ENCODE results near the gene PPM1J. TPM values are rescaled to one million over a fixed set of nuclear protein-coding genes. Genes with fewer than 3 reads are reported as not detected.
A peak's percentile ranks its signal among the peaks of the same experiment; 100 is the strongest.

Gene PPM1J
- total and polyA plus RNA-seq, 2 of the 13 experiments (the other 11 are each of a cell fraction or from before 2014, with no cell fraction given), result 0.07 to 0.22 TPM

DNA sequence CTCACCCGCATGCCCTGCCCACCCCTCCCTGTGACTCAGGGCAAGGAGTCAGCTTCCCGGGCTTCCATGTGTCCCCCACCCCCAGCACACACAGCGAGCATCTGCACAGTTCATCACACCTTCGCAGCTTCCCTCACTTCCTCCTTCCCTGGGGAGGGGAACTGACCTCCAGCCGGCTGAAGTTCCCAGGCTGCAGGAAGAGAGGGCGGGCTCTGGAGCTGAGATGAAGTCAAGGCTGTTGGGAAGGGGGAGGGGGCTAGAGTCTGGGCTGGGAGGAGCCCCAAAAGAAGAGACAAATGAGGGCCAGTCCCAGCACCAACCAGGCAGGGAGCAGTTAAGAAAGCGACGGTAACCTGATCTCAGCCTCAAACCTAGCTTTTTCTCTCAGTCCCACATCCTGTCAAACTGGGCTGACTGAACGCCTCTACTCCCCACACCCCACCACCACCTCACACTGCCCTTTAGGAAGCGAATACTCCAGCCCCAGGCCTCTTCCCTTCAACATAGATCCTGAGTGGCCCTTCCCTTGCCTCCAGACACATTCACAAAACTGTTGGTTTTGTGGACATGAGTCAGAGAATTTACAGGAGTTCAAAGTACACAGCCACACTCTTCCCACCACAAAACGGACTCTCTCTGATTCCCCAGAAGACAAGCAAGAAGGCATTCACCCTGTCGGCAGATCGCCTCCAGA lies 10.1 kb downstream of the PPM1J start (continued):
- TF ChIP-seq TBX2 (CRISPR knock-in tag; IDR thresholded peaks at IDR 0.05; ENCODE audit: borderline replicate concordance) (peak; percentile 51; the same call in 1 of the 2 replicates), ZNF543 (CRISPR knock-in tag; IDR thresholded peaks at IDR 0.05) (0 out of 2 replicates have a peak, but pooled peaks have one; percentile 37), POLR2AphosphoS5 (IDR thresholded peaks at IDR 0.05; ENCODE audit: low read depth, low read length) (peak; percentile 53), SP4 (CRISPR knock-in tag; IDR thresholded peaks at IDR 0.05) (no peak; the same call in 1 of the 2 replicates), ZFP82 (CRISPR knock-in tag; IDR thresholded peaks at IDR 0.05; ENCODE audit: borderline replicate concordance) (0 out of 2 replicates have a peak, but pooled peaks have one; percentile 46), HES4 (CRISPR knock-in tag; IDR thresholded peaks at IDR 0.05; ENCODE audit: borderline replicate concordance) (no peak), HMGA1 (CRISPR knock-in tag; conservative IDR thresholded peaks at IDR 0.05) (no peak), ZNF180 (CRISPR knock-in tag; IDR thresholded peaks at IDR 0.05; ENCODE audit: borderline replicate concordance, low read depth) (no peak), NCOR1 (IDR thresholded peaks at IDR 0.05; ENCODE audit: borderline replicate concordance, low read length) (peak; percentile 43; the same call in 1 of the 2 replicates), NCOA2 (CRISPR knock-in tag; IDR thresholded peaks at IDR 0.05) (0 out of 2 replicates have a peak, but pooled peaks have one; percentile 33), ZNF253 (CRISPR knock-in tag; IDR thresholded peaks at IDR 0.05; ENCODE audit: borderline replicate concordance) (no peak), FOSL2 (CRISPR knock-in tag; IDR thresholded peaks at IDR 0.05) (peak; percentile 91)
- TF ChIP-seq, protein P1, sequence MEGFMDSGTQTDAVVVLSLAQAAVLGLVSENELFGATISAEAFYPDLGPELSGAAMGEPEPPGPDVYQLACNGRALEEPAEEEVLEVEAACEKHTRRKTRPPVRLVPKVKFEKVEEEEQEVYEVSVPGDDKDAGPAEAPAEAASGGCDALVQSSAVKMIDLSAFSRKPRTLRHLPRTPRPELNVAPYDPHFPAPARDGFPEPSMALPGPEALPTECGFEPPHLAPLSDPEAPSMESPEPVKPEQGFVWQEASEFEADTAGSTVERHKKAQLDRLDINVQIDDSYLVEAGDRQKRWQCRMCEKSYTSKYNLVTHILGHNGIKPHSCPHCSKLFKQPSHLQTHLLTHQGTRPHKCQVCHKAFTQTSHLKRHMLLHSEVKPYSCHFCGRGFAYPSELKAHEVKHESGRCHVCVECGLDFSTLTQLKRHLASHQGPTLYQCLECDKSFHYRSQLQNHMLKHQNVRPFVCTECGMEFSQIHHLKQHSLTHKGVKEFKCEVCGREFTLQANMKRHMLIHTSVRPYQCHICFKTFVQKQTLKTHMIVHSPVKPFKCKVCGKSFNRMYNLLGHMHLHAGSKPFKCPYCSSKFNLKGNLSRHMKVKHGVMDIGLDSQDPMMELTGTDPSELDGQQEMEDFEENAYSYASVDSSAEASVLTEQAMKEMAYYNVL (CRISPR knock-in tag; IDR thresholded peaks at IDR 0.05; ENCODE audit: borderline replicate concordance), result 0 out of 2 replicates have a peak, but pooled peaks have one; percentile 34
- TF ChIP-seq, protein P2, sequence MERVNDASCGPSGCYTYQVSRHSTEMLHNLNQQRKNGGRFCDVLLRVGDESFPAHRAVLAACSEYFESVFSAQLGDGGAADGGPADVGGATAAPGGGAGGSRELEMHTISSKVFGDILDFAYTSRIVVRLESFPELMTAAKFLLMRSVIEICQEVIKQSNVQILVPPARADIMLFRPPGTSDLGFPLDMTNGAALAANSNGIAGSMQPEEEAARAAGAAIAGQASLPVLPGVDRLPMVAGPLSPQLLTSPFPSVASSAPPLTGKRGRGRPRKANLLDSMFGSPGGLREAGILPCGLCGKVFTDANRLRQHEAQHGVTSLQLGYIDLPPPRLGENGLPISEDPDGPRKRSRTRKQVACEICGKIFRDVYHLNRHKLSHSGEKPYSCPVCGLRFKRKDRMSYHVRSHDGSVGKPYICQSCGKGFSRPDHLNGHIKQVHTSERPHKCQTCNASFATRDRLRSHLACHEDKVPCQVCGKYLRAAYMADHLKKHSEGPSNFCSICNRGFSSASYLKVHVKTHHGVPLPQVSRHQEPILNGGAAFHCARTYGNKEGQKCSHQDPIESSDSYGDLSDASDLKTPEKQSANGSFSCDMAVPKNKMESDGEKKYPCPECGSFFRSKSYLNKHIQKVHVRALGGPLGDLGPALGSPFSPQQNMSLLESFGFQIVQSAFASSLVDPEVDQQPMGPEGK (CRISPR knock-in tag; IDR thresholded peaks at IDR 0.05), result peak; percentile 77
- TF ChIP-seq, protein P3, sequence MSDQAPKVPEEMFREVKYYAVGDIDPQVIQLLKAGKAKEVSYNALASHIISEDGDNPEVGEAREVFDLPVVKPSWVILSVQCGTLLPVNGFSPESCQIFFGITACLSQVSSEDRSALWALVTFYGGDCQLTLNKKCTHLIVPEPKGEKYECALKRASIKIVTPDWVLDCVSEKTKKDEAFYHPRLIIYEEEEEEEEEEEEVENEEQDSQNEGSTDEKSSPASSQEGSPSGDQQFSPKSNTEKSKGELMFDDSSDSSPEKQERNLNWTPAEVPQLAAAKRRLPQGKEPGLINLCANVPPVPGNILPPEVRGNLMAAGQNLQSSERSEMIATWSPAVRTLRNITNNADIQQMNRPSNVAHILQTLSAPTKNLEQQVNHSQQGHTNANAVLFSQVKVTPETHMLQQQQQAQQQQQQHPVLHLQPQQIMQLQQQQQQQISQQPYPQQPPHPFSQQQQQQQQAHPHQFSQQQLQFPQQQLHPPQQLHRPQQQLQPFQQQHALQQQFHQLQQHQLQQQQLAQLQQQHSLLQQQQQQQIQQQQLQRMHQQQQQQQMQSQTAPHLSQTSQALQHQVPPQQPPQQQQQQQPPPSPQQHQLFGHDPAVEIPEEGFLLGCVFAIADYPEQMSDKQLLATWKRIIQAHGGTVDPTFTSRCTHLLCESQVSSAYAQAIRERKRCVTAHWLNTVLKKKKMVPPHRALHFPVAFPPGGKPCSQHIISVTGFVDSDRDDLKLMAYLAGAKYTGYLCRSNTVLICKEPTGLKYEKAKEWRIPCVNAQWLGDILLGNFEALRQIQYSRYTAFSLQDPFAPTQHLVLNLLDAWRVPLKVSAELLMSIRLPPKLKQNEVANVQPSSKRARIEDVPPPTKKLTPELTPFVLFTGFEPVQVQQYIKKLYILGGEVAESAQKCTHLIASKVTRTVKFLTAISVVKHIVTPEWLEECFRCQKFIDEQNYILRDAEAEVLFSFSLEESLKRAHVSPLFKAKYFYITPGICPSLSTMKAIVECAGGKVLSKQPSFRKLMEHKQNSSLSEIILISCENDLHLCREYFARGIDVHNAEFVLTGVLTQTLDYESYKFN (CRISPR knock-in tag; conservative IDR thresholded peaks at IDR 0.05), result peak; percentile 65
- TF ChIP-seq, protein P4, sequence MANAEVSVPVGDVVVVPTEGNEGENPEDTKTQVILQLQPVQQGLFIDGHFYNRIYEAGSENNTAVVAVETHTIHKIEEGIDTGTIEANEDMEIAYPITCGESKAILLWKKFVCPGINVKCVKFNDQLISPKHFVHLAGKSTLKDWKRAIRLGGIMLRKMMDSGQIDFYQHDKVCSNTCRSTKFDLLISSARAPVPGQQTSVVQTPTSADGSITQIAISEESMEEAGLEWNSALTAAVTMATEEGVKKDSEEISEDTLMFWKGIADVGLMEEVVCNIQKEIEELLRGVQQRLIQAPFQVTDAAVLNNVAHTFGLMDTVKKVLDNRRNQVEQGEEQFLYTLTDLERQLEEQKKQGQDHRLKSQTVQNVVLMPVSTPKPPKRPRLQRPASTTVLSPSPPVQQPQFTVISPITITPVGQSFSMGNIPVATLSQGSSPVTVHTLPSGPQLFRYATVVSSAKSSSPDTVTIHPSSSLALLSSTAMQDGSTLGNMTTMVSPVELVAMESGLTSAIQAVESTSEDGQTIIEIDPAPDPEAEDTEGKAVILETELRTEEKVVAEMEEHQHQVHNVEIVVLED (CRISPR knock-in tag; IDR thresholded peaks at IDR 0.05; ENCODE audit: borderline replicate concordance), result 0 out of 2 replicates have a peak, but pooled peaks have one; percentile 41

All from HepG2 (cell line).